Measurements from ENCODE around the gene TMEM82.

GRCh38 chr1:15735304-15736037, 6.8 kb upstream of the TMEM82 start:
- TF ChIP-seq EZH2 (IDR thresholded peaks at IDR 0.05; ENCODE audit: borderline replicate concordance, low read length) (no peak), CTCF (IDR thresholded peaks at IDR 0.05; ENCODE audit: low read length) (no peak)

Data from OCI-LY1 (cell line).